C4-2B (cell line): ENCODE results near the gene CCR5AS.

ENCODE experiments used
- H3K27ac ChIP-seq: fragments of 450-650 bp; 2 replicates; pipeline ENCODE4 v1.5.1; 2017
- ZFX ChIP-seq: fragments of 450-650 bp; IDR thresholded peaks from 2 replicates; pipeline ENCODE4 v1.6.1; 2017
- TF ChIP-seq, protein P1 (sequence below): fragments of 450-650 bp; conservative IDR thresholded peaks from 2 replicates; pipeline ENCODE4 v1.5.1; 2017; ENCODE audit warnings: mild to moderate bottlenecking

Gene CCR5AS

GRCh38 chr3:46365737-46366524 lies 40.9 kb downstream of the CCR5AS start:
- no peak for TF ChIP-seq ZFX
- TF ChIP-seq, protein P1, sequence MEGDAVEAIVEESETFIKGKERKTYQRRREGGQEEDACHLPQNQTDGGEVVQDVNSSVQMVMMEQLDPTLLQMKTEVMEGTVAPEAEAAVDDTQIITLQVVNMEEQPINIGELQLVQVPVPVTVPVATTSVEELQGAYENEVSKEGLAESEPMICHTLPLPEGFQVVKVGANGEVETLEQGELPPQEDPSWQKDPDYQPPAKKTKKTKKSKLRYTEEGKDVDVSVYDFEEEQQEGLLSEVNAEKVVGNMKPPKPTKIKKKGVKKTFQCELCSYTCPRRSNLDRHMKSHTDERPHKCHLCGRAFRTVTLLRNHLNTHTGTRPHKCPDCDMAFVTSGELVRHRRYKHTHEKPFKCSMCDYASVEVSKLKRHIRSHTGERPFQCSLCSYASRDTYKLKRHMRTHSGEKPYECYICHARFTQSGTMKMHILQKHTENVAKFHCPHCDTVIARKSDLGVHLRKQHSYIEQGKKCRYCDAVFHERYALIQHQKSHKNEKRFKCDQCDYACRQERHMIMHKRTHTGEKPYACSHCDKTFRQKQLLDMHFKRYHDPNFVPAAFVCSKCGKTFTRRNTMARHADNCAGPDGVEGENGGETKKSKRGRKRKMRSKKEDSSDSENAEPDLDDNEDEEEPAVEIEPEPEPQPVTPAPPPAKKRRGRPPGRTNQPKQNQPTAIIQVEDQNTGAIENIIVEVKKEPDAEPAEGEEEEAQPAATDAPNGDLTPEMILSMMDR, result no peak

DNA sequence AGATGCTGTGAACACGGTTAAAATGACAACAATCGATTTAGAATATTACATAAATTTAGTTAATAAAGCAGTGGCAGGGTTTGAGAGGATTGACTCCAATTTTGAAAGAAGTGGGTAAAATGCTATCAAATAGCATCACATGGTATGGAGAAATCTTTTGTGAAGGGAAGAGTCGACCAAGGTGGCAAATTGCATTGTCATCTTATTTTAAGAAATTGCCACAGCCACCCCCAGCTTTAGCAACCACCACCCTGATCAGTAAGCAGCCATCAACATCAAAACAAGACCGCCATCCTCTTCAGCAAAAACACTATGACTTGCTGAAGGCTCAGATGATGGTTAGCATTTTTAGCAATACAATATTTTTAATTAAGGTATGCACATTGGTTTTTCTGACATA lies 41.8 kb downstream of the CCR5AS start:
- TF ChIP-seq ZFX, result no peak
- TF ChIP-seq, protein P1, result no peak
- no peak overlapping the region for H3K27ac ChIP-seq

More at GRCh38 chr3:46365737-46366524, 40.9 kb downstream of the CCR5AS start:
- H3K27ac ChIP-seq, result no peak overlapping the region

DNA sequence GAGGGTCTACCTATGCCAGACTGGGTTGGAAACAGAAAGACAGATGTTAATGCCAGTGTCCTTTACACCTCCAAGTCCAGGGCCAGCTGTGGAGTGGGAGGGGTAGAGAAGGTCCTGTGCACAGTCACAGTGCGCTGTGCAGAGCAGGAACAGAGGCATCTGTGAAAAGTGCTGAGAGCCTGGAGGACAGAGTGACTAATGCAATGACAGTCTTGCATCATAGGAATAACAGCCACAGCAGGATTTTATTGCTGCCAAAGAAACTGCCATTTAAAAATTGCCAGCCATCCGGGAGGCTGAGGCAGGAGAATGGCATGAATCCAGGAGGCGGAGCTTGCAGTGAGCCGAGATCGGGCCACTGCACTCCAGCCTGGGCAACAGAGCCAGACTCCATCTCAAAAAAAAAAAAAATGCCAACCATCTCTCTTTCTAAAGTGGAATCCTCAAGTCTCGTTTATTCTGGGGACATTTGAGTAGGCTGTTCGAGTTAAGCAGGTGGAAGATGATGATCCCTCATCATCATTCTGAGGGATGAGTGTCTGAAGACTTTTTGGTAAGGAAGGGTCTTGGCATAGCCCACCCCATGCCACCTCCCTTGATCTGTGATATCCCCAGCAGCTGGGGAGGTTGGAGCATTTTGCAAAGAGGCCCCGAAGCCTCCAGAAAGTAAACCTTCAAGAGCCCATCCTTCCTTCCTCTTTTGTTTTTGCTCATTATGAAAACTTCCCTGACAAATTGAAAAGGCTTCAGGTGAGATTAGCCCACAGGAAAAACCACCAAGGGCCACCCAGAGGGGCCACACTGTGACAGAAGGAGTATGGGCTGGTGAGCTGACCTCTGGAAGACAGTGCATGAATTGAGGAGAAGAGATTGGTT lies 45.2 kb downstream of the CCR5AS start:
- no peak for TF ChIP-seq ZFX
- TF ChIP-seq, protein P1, result no peak
- no peak overlapping the region for H3K27ac ChIP-seq

- no peak overlapping the region for H3K27ac ChIP-seq
Measured at GRCh38 chr3:46360907-46361306, 46.0 kb downstream of the CCR5AS start.

GRCh38 chr3:46359733-46360493 lies 47.0 kb downstream of the CCR5AS start:
- no peak overlapping the region for H3K27ac ChIP-seq
- TF ChIP-seq, protein P1, result no peak
- no peak for TF ChIP-seq ZFX

More at GRCh38 chr3:46360907-46361306, 46.0 kb downstream of the CCR5AS start:
- TF ChIP-seq ZFX, result no peak
- TF ChIP-seq, protein P1, result no peak

GRCh38 chr3:46358466-46358865 lies 48.4 kb downstream of the CCR5AS start:
- no peak overlapping the region for H3K27ac ChIP-seq
- TF ChIP-seq ZFX, result no peak
- TF ChIP-seq, protein P1, result no peak
